C4-2B (cell line): ENCODE measurements around the gene CDK6.

Experiments
- H3K27ac ChIP-seq: fragments of 450-650 bp; 2 replicates; pipeline ENCODE4 v1.5.1; 2017
- ZFX ChIP-seq: fragments of 450-650 bp; IDR thresholded peaks from 2 replicates; pipeline ENCODE4 v1.6.1; 2017
- TF ChIP-seq, protein P1 (sequence below): fragments of 450-650 bp; conservative IDR thresholded peaks from 2 replicates; pipeline ENCODE4 v1.5.1; 2017; ENCODE audit warnings: mild to moderate bottlenecking

Gene CDK6

DNA sequence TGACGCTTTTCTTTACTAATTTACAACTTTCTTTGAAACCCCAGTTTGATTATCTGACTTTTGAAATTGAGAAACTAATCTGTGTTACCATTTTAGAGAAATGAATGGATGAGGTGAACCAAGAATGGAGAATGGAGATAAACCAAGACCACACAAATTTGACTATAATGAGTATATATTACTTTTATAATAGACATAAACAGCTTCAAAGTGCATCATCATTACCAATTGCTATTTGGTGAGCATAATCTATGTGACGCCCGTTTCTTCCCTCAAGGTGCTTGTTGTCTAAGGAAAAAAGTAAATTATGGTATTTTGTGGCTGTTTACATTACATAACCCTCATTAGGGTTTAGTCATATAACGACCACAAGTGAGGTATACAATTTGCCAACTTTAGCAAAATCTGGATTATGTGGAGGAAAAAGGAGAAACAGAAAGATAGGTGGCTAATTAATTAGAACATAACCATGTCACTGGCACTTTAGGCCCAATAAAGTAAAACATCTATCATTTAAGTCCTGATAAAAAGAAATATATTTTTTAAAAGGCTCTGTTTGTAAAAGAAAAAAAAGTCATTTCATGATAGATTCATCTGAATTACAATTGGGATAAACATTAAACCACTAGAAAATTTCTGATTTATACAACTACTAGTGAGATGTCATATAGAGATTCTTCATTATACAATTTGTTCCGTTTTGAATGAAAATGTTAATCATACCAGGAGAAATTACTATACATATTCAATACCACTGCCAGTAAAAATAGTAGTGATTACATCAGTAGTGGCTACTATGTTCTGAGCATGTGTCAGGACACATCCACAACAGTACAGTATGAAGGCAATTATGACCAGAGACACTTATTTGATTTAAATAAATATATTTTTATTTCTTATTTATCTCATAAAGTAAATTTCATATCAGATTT, 128.0 kb downstream of the CDK6 start:
- no peak overlapping the region for H3K27ac ChIP-seq
- TF ChIP-seq, protein P1, sequence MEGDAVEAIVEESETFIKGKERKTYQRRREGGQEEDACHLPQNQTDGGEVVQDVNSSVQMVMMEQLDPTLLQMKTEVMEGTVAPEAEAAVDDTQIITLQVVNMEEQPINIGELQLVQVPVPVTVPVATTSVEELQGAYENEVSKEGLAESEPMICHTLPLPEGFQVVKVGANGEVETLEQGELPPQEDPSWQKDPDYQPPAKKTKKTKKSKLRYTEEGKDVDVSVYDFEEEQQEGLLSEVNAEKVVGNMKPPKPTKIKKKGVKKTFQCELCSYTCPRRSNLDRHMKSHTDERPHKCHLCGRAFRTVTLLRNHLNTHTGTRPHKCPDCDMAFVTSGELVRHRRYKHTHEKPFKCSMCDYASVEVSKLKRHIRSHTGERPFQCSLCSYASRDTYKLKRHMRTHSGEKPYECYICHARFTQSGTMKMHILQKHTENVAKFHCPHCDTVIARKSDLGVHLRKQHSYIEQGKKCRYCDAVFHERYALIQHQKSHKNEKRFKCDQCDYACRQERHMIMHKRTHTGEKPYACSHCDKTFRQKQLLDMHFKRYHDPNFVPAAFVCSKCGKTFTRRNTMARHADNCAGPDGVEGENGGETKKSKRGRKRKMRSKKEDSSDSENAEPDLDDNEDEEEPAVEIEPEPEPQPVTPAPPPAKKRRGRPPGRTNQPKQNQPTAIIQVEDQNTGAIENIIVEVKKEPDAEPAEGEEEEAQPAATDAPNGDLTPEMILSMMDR: no peak
- no peak for TF ChIP-seq ZFX

DNA sequence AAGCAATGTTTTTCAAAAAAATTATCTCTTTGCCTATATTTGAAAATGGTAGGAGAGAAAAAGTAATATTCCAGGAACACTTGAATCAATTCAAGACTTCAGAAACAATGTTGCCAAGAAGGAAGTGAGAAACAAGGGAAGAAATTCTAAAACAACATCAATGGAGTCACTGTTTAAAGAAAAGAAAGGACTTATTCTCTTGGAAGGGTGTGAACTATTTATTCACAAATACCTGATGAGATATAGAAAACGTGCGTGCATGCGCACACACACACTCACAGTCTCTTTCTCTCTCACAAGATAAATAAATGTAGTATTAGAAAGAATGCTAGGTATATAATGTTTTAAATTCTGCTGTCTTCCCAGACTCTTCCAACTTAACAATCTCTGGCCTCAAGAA, 128.9 kb downstream of the CDK6 start:
- H3K27ac ChIP-seq: no peak overlapping the region
- no peak for TF ChIP-seq ZFX
- TF ChIP-seq, protein P1: no peak

DNA sequence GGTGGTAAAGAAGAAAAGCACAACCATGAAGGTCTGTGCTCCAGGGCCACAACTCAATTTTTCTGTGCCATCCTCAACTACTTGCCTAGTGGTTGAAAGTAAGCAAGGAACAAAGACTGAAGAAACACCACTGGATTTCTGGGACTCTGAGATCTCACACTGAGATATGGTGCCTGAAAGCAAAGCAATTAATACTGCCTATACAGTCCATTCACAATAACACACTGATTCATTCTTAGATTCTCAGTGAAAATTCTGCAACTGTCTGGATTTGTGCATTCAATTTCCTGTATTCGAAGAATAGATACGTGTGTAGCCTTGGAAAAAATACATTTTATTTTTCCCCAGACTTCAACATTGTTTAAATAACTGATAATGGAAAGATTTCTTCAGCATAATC, 129.8 kb downstream of the CDK6 start:
- TF ChIP-seq, protein P1: no peak
- no peak for TF ChIP-seq ZFX
- H3K27ac ChIP-seq: no peak overlapping the region

DNA sequence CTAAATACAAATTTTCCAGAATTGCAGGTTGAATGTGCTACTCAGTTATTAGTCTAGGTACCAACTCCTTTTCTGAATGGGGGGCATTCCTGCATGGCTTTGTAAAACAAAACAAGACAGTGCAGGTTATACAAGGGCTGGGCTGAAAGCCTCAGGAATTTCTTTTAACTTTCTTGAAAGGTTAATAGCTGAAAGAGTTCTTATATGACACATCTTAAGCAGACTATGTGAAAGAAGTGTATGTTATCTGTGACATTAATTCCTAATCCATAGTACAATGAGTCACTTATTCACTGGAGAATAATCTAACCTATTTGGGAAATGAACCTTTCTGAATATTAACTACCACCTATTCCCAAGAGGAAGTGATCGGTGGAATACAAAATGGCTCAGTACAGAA, 130.5 kb downstream of the CDK6 start:
- no peak overlapping the region for H3K27ac ChIP-seq

DNA sequence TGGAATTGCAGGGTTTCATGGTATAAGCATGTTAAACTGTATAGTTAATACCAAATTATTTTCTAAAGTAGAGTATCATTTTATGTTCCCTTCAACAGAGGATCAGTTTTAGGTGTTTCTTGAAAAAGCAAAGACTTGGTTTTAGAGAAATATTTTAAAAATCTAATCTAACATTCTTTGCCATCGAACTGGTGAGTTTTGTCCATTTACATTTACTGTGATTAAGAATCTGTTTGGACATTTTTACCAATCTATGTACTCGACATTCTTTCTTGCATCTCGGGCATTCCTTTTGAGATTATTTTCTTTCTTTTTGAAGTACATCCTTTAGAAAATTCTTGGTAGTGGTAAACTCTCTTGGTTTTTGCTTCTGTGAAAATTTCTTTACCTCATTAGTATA, 131.5 kb downstream of the CDK6 start:
- H3K27ac ChIP-seq: no peak overlapping the region
- no peak for TF ChIP-seq ZFX
- TF ChIP-seq, protein P1: no peak

More for the DNA sequence above, 130.5 kb downstream of the CDK6 start:
- TF ChIP-seq, protein P1: no peak
- no peak for TF ChIP-seq ZFX

DNA sequence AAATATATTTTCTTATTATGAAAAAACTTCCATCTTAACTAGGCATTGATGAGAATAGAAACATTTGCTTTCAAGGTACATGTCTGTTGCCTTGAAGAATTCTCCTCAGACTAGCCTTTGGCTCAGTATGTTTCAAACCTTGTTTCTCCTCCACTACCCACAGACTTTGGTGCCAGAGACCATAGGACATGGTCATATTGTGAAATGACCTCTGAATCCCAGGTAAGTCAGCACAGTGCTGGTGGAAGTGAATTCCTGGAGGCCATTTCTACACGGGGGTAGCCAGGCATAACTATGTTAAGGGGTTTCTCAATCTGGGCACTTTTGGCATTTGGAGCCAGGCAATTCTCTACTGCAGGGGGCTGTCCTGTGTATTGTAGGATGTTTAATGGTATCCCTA, 133.8 kb downstream of the CDK6 start:
- TF ChIP-seq ZFX: no peak
- TF ChIP-seq, protein P1: no peak
- H3K27ac ChIP-seq: no peak overlapping the region

DNA sequence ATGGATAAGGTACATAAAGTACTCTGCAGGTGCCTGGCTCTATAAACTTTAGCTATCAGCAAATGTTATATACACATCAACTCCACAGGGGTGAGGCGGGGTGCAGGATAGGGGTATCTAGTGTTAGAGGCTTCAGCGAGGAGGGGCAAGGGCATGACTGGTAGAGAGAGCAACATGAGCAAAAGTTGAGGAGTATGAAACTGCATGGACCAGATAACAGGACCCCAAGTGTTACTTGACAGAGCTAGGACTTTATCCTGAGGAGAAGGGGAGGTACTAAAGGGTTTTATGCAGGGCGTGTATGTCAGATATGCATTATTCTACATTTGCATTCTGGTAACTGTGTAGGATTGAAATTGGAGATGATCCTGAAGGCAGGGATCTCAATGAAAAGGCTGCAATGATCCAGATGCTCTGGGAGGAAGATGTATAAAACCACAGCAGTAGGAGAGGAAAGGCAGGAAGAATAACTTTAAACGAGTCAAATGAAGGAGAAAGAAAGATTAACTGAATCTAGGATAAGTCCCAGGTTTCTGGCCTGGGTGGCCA, 136.3 kb downstream of the CDK6 start:
- TF ChIP-seq, protein P1: no peak
- TF ChIP-seq ZFX: no peak

More for the DNA sequence above, 136.3 kb downstream of the CDK6 start:
- no peak overlapping the region for H3K27ac ChIP-seq
